ENCODE results near the gene LILRA1. TPM values are rescaled to one million over a fixed set of nuclear protein-coding genes. Genes with fewer than 3 reads are reported as not detected.
"Not testable (repeated sequence)": the region's sequence is repeated elsewhere in the genome, so short reads cannot be mapped to it uniquely, and the experiment has no call there.

LILRA1 gene
- total and polyA plus RNA-seq, 8 donors = 0.45 to 13.5 (median 0.58) TPM

DNA sequence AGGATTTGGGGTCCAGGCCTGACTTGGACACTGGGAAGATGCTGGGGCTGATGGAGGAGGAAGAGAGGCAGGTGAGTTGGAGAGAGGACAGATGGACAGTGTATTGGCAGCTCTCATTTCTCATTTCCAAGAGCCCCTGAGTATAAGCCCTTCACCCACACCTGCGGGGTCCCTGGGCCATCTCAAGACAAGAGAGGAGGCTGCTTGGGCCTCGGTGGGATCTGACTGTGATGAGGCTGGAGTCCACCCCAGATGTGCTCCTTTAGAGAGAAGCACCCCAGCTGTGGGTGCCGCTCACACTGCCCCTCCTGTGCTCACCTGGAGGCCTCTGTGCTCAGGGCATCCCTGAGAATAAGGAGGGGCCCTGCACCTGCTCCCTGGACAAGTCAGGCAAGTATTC, 16.1 kb upstream of the LILRA1 start:
- Histone ChIP-seq H3K27ac (no peak overlapping the region), H3K27me3 (peaks cover 0 to 40% of the 10 kb centered on the region in 2 donors), H3K4me1 (peaks cover 0 to 30% of the 10 kb centered on the region in 2 donors), H3K4me3 (no peak overlapping the region), H3K36me3 (no peaks in the 10 kb centered on the region), H3K9me3 (peaks cover 0 to 2% of the 10 kb centered on the region in 2 donors)
- DNase-seq = peak in 1 of 4 donors; percentile 45
- ATAC-seq = no peak
- TF ChIP-seq CTCF (IDR thresholded peaks at IDR 0.05) = no peak
- intact Hi-C loops (cut with DNase I) = loop anchor here in 1 of 2 donors (10.0 kb wide), 1 partner anchor 283 kb away; no protein-coding TSS in a partner anchor

DNA sequence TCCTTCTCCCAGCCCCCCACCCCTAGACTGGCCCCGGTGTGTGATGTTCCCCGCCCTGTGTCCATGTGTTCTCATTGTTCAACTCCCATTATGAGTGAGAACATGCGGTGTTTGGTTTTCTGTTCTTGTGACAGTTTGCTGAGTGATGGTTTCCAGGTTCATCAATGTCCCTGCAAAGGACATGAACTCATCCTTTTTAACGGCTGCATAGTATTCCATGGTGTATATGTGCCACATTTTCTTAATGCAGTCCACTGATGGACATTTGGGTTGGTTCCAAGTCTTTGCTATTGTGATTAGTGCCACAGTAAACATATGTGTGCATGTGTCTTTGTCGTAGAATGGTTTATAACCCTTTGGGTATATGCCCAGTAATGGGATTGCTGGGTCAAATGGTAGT, 15.2 kb upstream of the LILRA1 start:
- intact Hi-C loops (cut with DNase I) = loop anchor here in 1 of 2 donors (10.0 kb wide), 1 partner anchor 283 kb away; no protein-coding TSS in a partner anchor

GRCh38 chr19:54586397-54586796, 7.0 kb upstream of the LILRA1 start:
- intact Hi-C loops (cut with DNase I) = no loop called here
- H3K4me1 ChIP-seq = no peaks in the 10 kb centered on the region

More for the DNA sequence above, 15.2 kb upstream of the LILRA1 start:
- H3K9me3 ChIP-seq, H3K36me3 ChIP-seq, ATAC-seq, H3K27ac ChIP-seq, DNase-seq, H3K4me3 ChIP-seq: not testable (repeated sequence)
- Histone ChIP-seq H3K27me3 (peaks cover 0 to 32% of the 10 kb centered on the region in 2 donors), H3K4me1 (peaks cover 0 to 29% of the 10 kb centered on the region in 2 donors)

DNA sequence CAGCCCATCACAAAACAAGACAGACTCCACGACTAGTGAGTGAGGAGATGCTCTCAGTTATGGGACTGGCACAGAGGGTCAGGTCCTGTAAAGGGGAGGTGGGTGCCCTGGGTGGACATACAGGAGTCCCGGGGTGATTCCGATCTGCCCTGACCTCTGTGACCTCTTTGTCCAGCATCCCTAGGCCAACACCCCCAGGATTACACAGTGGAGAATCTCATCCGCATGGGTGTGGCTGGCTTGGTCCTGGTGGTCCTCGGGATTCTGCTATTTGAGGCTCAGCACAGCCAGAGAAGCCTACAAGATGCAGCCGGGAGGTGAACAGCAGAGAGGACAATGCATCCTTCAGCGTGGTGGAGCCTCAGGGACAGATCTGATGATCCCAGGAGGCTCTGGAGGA, 6.4 kb upstream of the LILRA1 start:
- Histone ChIP-seq H3K9me3 (peaks cover 0 to 7% of the 10 kb centered on the region in 2 donors), H3K36me3 (peaks cover 0 to 18% of the 10 kb centered on the region in 2 donors), H3K27me3 (peaks cover 0 to 41% of the 10 kb centered on the region in 2 donors), H3K4me1 (no peaks in the 10 kb centered on the region), H3K27ac (no peak overlapping the region), H3K4me3 (no peak overlapping the region)
- no peak for TF ChIP-seq CTCF (IDR thresholded peaks at IDR 0.05)
- intact Hi-C loops (cut with DNase I) = no loop called here
- DNase-seq (no peak), ATAC-seq (no peak)

More at GRCh38 chr19:54586397-54586796, 7.0 kb upstream of the LILRA1 start:
- DNase-seq (no peak), ATAC-seq (no peak)
- Histone ChIP-seq H3K4me3 (no peak overlapping the region), H3K36me3 (peaks cover 0 to 18% of the 10 kb centered on the region in 2 donors), H3K27ac (no peak overlapping the region), H3K27me3 (peaks cover 0 to 41% of the 10 kb centered on the region in 2 donors), H3K9me3 (peaks cover 0 to 7% of the 10 kb centered on the region in 2 donors)
- no peak for TF ChIP-seq CTCF (IDR thresholded peaks at IDR 0.05)

- H3K9me3 ChIP-seq; H3K36me3 ChIP-seq; intact Hi-C loops (cut with DNase I); DNase-seq: not testable (repeated sequence)
- Histone ChIP-seq H3K4me3 (peak overlapping the region in 1 of 2 donors; percentile 36), H3K27ac (peak overlapping the region in 1 of 2 donors; percentile 90), H3K4me1 (peaks cover 0 to 20% of the 10 kb centered on the region in 2 donors), H3K27me3 (peaks cover 0 to 48% of the 10 kb centered on the region in 2 donors)
- peak; percentile 61 for ATAC-seq
These were observed 647 bp downstream of the LILRA1 start for GRCh38 chr19:54593931-54594626.

DNA sequence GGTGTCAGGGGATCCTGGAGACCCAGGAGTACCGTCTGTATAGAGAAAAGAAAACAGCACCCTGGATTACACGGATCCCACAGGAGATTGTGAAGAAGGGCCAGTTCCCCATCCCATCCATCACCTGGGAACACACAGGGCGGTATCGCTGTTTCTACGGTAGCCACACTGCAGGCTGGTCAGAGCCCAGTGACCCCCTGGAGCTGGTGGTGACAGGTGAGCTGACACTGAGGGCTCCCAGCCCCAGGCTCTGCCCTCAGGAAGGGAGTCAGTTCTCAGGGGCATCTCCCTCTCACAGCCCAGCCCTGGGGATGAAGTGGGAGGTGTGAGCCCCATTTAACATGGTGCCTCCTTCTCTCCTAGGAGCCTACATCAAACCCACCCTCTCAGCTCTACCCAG, 1.3 kb downstream of the LILRA1 start:
- peaks cover 0 to 49% of the 10 kb centered on the region in 2 donors for H3K27me3 ChIP-seq
- ATAC-seq = no peak
- DNase-seq = no peak
- H3K36me3 ChIP-seq = no peaks in the 10 kb centered on the region
- intact Hi-C loops (cut with DNase I) = no loop called here
- H3K27ac ChIP-seq = no peak overlapping the region
- TF ChIP-seq CTCF (IDR thresholded peaks at IDR 0.05) = no peak
- H3K4me3 ChIP-seq = peak overlapping the region in 1 of 2 donors; percentile 36
- peaks cover 0 to 20% of the 10 kb centered on the region in 2 donors for H3K4me1 ChIP-seq
- H3K9me3 ChIP-seq = peaks cover 0 to 4% of the 10 kb centered on the region in 2 donors

- H3K27ac ChIP-seq; H3K36me3 ChIP-seq; ATAC-seq; intact Hi-C loops (cut with DNase I); H3K4me3 ChIP-seq; H3K9me3 ChIP-seq: not testable (repeated sequence)
- DNase-seq = peak in 1 of 4 donors; percentile 65
- H3K27me3 ChIP-seq = peaks cover 0 to 60% of the 10 kb centered on the region in 2 donors
- peaks cover 0 to 20% of the 10 kb centered on the region in 2 donors for H3K4me1 ChIP-seq
These were observed 2.4 kb downstream of the LILRA1 start for GRCh38 chr19:54595680-54596436.
